NCI-H2081 (cell line): Measurements from ENCODE around the gene TTN.

Experiments
- DNase-seq, 2 experiments: peaks; one replicate each; lab custom pipeline; 2025; lab: John Stamatoyannopoulos, UW

The TTN gene

DNA sequence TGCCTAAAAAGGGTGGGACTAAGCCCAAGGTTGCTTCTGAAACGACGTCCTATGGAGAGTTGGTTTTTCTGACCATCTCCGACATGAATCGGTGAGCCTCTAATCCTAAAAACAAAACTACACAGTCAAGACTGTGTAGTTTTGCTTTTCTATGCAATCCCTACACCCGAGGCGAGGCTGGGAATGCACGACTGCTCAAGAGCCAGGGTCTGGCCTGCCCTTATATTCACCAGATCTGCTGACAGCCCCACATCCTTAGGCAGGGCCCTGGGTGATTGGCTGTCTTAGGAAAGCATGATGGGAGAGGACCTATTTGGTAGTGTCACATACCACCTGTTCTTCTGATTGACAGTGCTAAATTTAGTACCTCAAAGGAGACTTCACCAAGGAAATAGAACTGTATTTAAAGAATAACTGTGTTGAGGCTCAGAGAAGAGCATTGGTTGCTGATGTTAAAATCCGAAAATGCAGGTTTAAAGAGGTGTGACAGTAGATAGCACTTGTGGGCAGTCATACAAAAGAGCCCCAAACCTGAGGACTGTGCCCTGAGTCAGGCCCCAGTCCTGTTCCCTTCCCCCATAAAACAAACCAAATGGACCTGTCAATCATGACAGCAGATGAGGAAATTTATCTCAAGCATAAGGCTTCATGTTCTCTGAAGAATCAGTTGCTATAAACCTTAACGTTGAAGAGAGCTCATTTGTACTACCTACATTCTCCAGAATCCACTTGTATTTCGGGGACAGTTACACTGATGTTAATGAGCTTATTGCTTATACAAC lies at the start of gene TTN:
Gene TTN, minus strand, starts transcription at position 197 of the 782 bp plus-strand sequence. CDS start 2,781 bp downstream, outside the sequence.
- no peak for DNase-seq

DNA sequence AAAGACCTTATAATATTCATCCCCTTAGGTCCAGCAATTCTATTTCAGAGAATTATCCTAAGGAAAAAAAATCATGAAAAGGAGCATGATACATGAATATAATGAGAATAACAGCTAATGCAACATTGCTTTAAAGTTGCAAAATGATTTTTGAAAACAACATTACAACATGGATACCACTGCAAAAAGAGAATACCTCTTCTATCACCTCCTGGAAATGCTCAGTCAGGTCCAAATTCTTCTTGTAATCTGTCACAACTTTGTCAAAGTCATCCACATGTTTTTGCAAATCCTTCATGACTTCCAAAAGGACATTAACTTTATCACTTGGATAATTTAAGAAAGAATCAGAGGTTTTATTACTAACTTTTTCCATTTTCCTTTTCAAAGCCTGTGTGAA lies 47.9 kb upstream of the TTN start:
- no peak for DNase-seq

- DNase-seq, result no peak
Observed at GRCh38 chr2:178848335-178848734, 41.1 kb upstream of the TTN start.

GRCh38 chr2:178846458-178846802 lies 39.2 kb upstream of the TTN start:
- no peak for DNase-seq

- DNase-seq, result peak in 1 of 2 experiments; percentile 49
Observed at GRCh38 chr2:178845566-178846457, 38.6 kb upstream of the TTN start.

- no peak for DNase-seq
Observed at GRCh38 chr2:178844701-178845100, 37.5 kb upstream of the TTN start.

DNA sequence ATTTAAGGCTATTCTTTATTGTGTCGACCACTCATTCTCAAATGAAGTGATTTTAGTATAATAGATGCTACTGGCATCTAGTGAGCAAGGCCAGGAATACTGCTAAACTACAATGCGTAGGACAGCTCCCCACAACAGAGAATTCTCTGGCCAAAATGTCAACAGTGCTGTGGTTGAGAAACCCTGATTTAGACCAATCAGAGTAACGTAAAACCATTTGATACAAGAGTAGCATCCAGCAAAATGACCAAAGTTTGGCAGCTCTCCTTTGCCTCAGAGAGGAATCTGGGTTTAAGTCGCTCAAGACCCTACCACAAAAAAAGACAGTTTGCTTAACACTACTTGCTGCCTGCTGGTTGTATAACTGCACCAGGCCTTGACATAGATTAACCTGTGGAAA lies 37.0 kb upstream of the TTN start:
- DNase-seq, result no peak

- DNase-seq, result no peak
Observed at GRCh38 chr2:178843697-178844096, 36.5 kb upstream of the TTN start.

GRCh38 chr2:178836807-178837206 lies 29.6 kb upstream of the TTN start:
- no peak for DNase-seq

- no peak for DNase-seq
Observed at GRCh38 chr2:178834086-178834485, 26.9 kb upstream of the TTN start.

DNA sequence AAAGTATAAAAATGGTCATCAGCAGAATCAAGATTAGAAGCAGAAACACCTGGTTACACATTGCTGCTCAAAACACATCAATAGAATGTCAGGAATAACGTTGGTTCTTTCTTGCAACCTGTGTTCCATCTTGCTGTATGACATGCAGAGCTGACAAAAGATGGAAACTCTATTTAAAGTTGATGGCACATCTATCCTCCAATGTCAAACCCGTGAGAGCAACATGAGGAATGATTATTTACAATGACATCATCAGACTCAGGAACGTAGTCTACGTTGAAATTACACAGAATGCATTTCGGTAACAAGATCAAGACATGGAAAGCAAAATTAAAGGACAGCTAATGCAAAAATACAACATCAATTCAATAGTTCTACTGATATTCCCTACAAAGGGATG lies 26.2 kb upstream of the TTN start:
- no peak for DNase-seq

DNA sequence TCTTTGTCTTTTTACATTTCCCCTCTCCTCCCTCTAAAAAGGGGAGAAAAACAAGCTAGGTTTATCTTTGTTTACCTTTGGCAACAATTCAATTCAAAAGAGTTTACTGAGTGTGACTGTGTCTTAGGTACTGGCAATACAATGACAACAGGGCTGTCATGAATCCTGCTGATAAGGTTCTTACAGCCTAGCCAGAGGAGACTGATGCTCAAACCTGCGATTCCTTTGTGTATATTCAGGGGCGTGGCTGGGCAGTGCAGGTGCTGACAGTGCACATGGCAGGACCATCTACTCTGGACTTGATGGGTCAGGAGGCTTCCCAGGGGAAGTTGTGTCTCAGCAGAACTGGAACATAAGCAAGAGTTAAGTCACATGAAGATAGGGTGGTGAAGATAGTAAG lies 23.2 kb upstream of the TTN start:
- no peak for DNase-seq

DNA sequence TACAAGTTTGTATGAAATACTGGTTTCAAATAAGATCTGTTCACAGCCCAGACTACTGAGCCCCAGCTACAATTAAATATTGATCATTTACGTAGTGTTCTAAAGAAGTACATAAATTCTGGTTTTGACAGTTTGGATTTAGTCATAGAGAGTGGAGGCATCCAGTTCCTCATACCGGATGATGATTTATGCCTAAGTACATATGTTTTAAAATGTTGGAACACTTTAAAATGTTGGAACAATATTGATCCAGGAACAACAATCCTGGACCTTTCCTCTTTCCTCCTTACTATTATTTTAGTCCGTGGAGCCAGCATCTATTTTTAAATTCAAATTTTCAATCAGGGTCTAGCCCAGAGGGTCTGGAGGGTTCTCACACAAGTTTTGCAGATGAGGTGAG lies 22.8 kb upstream of the TTN start:
- DNase-seq, result no peak

DNA sequence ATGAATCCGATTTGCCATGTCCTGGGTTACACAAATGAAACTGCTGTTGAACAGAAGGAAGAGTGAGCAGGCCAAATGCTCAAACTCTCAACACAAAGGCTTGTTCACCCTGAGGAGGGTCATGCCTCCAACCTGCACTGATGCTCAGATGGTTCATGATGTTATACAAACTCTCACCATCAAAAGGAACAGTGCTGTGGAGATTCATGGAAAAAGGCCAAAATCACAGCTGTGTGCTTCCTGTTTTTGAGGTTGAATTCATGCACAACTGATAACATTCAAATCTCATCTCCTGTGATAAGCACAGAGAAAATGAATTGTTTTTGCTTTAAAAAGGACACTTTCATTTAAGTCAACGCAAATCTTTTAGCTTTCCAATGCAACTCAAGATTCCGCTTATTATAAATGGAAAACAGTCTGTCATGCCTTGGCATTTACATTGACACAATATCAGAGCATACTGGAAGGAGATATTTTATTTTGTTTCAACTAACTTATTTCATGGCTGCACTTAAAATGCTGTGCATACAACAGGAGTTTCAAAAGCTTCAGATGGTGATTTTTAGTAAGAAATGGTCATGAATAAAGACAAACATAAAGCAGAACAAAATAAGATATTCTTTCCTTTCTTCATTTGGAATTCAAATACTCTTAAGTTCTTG lies 22.2 kb upstream of the TTN start:
- DNase-seq, result peak in 1 of 2 experiments; percentile 39

GRCh38 chr2:178828486-178828881 lies 21.3 kb upstream of the TTN start:
- DNase-seq, result no peak

- DNase-seq, result no peak
Observed at GRCh38 chr2:178827739-178828485, 20.7 kb upstream of the TTN start.

- no peak for DNase-seq
Observed at GRCh38 chr2:178827111-178827510, 19.9 kb upstream of the TTN start.

DNA sequence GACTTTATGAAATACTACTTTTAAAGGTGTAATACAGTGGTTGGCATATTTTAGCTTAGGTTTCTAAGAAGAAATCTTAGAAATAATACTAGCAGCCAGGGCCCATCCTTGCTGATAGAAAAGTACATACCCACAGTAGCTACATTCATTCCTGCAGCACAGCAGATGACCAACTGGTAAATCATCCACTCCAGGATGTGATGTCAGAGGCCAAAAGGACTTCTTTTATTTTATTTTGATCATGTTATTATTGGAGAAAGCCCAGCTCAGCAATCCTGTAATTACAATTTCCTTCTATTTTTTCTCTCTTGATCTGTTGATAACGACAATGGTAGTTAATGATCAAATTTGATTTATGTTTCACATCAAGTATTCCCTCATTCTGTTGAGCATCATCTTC lies 18.0 kb upstream of the TTN start:
- DNase-seq, result no peak

- no peak for DNase-seq
Observed at GRCh38 chr2:178824181-178824580, 17.0 kb upstream of the TTN start.

- no peak for DNase-seq
Observed at GRCh38 chr2:178819992-178820391, 12.8 kb upstream of the TTN start.

- no peak for DNase-seq
Observed at GRCh38 chr2:178819147-178819875, 12.1 kb upstream of the TTN start.
